Measurements from ENCODE around the gene NSMCE4A. TPM values are rescaled to one million over a fixed set of nuclear protein-coding genes. Genes with fewer than 3 reads are reported as not detected.

Gene NSMCE4A
- total and polyA plus RNA-seq, 9 of the 15 experiments (the other 6 are each of a cell fraction or from before 2014, with no cell fraction given), result 8.4 to 88.5 (median 46.4) TPM

DNA sequence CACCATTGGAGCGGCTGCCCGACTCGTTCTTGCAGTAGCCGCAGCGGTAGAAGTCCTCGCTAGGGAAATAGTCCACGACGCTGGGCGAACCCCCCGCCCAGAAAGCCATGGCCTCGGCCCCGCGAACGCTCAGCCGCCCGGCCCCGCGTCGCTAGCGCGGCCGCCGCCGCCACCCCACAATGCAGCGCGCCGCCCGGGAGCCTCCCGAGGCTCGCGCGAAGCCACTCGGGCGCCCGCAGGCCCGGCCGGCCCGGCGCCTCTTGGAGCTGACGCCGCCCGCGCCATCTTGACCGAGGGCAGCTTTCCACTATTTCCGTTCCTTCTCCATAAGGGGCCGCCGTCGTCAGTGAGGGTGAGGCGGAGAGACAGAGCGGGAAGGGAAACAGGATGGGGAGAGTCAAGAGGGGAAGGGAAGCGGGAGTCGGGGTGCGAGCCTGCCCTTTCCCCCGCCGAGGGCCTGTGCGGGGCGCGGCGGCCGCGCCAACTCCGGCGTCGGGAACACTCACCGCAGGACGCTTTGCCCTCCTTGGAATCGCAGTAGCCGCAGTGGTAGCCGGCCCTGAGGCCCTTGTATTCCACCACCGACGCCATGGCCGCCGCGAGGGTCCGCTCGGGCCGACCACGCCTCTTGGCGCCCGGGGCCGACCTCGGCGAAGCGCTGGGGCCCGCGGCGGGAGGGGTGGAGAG, 47.0 kb downstream of the NSMCE4A start, which contains the start of gene ATE1 (continued):
- no peak for TF ChIP-seq ZNF274 (IDR thresholded peaks at IDR 0.05; ENCODE audit: borderline replicate concordance, low read depth, low read length)
- TF ChIP-seq MTA3 (IDR thresholded peaks at IDR 0.05; ENCODE audit: borderline replicate concordance), result no peak
- TF ChIP-seq, protein P1, sequence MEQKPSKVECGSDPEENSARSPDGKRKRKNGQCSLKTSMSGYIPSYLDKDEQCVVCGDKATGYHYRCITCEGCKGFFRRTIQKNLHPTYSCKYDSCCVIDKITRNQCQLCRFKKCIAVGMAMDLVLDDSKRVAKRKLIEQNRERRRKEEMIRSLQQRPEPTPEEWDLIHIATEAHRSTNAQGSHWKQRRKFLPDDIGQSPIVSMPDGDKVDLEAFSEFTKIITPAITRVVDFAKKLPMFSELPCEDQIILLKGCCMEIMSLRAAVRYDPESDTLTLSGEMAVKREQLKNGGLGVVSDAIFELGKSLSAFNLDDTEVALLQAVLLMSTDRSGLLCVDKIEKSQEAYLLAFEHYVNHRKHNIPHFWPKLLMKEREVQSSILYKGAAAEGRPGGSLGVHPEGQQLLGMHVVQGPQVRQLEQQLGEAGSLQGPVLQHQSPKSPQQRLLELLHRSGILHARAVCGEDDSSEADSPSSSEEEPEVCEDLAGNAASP (IDR thresholded peaks at IDR 0.05), result no peak
- no peak for TF ChIP-seq ZNF436 (CRISPR knock-in tag; IDR thresholded peaks at IDR 0.05)
- no peak for TF ChIP-seq ZNF695 (CRISPR knock-in tag; IDR thresholded peaks at IDR 0.05)
- no peak for TF ChIP-seq SLC30A9 (CRISPR knock-in tag; IDR thresholded peaks at IDR 0.05)
- TF ChIP-seq, protein P2, sequence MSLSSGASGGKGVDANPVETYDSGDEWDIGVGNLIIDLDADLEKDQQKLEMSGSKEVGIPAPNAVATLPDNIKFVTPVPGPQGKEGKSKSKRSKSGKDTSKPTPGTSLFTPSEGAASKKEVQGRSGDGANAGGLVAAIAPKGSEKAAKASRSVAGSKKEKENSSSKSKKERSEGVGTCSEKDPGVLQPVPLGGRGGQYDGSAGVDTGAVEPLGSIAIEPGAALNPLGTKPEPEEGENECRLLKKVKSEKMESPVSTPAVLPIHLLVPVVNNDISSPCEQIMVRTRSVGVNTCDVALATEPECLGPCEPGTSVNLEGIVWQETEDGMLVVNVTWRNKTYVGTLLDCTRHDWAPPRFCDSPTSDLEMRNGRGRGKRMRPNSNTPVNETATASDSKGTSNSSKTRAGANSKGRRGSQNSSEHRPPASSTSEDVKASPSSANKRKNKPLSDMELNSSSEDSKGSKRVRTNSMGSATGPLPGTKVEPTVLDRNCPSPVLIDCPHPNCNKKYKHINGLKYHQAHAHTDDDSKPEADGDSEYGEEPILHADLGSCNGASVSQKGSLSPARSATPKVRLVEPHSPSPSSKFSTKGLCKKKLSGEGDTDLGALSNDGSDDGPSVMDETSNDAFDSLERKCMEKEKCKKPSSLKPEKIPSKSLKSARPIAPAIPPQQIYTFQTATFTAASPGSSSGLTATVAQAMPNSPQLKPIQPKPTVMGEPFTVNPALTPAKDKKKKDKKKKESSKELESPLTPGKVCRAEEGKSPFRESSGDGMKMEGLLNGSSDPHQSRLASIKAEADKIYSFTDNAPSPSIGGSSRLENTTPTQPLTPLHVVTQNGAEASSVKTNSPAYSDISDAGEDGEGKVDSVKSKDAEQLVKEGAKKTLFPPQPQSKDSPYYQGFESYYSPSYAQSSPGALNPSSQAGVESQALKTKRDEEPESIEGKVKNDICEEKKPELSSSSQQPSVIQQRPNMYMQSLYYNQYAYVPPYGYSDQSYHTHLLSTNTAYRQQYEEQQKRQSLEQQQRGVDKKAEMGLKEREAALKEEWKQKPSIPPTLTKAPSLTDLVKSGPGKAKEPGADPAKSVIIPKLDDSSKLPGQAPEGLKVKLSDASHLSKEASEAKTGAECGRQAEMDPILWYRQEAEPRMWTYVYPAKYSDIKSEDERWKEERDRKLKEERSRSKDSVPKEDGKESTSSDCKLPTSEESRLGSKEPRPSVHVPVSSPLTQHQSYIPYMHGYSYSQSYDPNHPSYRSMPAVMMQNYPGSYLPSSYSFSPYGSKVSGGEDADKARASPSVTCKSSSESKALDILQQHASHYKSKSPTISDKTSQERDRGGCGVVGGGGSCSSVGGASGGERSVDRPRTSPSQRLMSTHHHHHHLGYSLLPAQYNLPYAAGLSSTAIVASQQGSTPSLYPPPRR (CRISPR knock-in tag; IDR thresholded peaks at IDR 0.05; ENCODE audit: borderline replicate concordance), result no peak
- TF ChIP-seq ZZZ3 (IDR thresholded peaks at IDR 0.05), result no peak
- TF ChIP-seq CHD2 (IDR thresholded peaks at IDR 0.05; ENCODE audit: low read depth, low read length), result peak; percentile 64; the same call in 1 of the 2 replicates
- no peak for TF ChIP-seq KLF10 (CRISPR knock-in tag; IDR thresholded peaks at IDR 0.05)
- no peak for TF ChIP-seq NFE2L1 (tag; IDR thresholded peaks at IDR 0.05; ENCODE audit: borderline replicate concordance, low read depth)
- no peak for TF ChIP-seq ZFP1 (CRISPR knock-in tag; IDR thresholded peaks at IDR 0.05)
- TF ChIP-seq, protein P3, sequence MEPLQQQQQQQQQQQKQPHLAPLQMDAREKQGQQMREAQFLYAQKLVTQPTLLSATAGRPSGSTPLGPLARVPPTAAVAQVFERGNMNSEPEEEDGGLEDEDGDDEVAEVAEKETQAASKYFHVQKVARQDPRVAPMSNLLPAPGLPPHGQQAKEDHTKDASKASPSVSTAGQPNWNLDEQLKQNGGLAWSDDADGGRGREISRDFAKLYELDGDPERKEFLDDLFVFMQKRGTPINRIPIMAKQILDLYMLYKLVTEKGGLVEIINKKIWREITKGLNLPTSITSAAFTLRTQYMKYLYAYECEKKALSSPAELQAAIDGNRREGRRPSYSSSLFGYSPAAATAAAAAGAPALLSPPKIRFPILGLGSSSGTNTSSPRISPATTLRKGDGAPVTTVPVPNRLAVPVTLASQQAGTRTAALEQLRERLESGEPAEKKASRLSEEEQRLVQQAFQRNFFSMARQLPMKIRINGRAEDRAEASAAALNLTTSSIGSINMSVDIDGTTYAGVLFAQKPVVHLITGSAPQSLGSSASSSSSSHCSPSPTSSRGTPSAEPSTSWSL (CRISPR knock-in tag; IDR thresholded peaks at IDR 0.05; ENCODE audit: borderline replicate concordance), result no peak
- TF ChIP-seq HNRNPK (IDR thresholded peaks at IDR 0.05; ENCODE audit: low read depth, low read length, poor library complexity, severe bottlenecking), result peak; percentile 21
- TF ChIP-seq, protein P4, sequence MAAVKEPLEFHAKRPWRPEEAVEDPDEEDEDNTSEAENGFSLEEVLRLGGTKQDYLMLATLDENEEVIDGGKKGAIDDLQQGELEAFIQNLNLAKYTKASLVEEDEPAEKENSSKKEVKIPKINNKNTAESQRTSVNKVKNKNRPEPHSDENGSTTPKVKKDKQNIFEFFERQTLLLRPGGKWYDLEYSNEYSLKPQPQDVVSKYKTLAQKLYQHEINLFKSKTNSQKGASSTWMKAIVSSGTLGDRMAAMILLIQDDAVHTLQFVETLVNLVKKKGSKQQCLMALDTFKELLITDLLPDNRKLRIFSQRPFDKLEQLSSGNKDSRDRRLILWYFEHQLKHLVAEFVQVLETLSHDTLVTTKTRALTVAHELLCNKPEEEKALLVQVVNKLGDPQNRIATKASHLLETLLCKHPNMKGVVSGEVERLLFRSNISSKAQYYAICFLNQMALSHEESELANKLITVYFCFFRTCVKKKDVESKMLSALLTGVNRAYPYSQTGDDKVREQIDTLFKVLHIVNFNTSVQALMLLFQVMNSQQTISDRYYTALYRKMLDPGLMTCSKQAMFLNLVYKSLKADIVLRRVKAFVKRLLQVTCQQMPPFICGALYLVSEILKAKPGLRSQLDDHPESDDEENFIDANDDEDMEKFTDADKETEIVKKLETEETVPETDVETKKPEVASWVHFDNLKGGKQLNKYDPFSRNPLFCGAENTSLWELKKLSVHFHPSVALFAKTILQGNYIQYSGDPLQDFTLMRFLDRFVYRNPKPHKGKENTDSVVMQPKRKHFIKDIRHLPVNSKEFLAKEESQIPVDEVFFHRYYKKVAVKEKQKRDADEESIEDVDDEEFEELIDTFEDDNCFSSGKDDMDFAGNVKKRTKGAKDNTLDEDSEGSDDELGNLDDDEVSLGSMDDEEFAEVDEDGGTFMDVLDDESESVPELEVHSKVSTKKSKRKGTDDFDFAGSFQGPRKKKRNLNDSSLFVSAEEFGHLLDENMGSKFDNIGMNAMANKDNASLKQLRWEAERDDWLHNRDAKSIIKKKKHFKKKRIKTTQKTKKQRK (IDR thresholded peaks at IDR 0.05; ENCODE audit: borderline replicate concordance, low read depth, low read length), result no peak
- TF ChIP-seq TAF9B (IDR thresholded peaks at IDR 0.05; ENCODE audit: partially characterized antibody), result peak; percentile 37
- no peak for TF ChIP-seq TCF7 (IDR thresholded peaks at IDR 0.05; ENCODE audit: borderline replicate concordance)

Data from K562 (cell line).